Measurements from ENCODE around the gene BTRC.

- TF ChIP-seq CTCF (IDR thresholded peaks at IDR 0.05) (no peak), POLR2A (IDR thresholded peaks at IDR 0.05) (no peak), EP300 (IDR thresholded peaks at IDR 0.05) (no peak)
These were observed 19.1 kb downstream of the BTRC start for GRCh38 chr10:101373063-101373462.

Measured in sigmoid colon (tissue), 4 donors.